ENCODE data around the gene TM9SF3.
"Not testable (repeated sequence)": the region's sequence is repeated elsewhere in the genome, so short reads cannot be mapped to it uniquely, and the experiment has no call there.

Gene TM9SF3

DNA sequence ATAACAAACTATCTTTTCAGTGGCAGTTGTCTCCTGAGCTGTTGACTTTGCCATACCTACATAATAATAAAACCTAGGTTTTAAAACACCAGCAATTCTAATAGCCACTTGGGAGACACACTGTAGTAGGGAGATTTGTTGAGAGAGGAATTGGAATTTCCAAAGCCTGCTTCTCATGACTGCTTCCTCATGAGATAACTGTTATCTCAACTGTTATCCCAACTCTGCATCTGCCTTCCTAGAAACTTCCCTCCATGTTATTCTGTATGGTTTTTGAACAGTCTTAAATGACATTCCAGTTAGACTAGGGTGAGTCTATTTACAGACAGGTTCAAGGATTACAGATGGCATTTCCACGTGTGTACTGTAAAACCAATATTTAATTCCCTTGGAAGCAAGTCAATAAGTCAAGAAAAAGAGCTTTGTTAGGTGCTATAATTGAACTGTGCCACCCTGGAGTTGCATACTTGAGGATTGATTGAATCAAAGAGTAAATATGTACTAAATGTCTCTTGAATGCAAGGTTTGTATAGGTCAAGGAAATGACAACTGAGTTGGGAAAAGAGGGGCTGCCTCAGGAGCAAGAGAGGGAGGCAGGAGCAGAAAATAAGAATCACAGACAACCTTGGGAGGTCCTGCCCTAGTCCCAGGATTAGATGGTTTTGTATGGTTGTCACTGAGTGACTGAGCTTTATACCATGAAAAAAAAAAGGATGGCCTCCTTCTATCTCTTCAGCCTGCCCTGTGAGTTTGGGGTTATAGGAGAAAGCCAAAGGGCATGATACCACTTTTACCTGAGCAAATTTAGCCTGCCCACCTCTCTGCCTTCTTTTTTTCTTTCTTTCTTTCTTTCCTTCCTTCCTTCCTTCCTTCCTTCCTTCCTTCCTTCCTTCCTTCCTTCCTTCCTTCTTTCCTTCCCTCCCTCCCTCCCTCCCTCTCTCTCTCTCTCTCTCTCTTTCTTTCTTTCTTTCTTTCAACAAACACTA lies 9.9 kb upstream of the TM9SF3 start:
- FAIRE-seq, result no peak

DNA sequence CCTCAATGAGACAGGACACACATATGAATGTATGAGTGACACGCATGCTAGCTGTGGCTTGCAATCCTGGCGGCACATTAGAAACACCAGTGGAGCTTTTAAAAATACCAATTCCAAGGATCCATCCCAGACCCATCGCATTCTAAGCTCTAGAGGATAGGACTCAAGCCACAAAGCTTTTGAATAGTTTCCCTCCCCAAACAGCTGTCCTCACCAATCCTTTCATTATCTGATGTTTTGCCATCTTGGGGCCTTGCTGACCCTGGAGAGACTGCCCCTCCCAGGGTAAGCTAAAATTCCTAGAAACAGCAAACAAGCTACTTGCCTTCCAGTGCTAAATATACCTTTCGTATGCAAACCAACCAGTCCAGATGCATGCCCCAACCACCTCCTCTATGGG lies 8.9 kb upstream of the TM9SF3 start:
- no peak for FAIRE-seq

DNA sequence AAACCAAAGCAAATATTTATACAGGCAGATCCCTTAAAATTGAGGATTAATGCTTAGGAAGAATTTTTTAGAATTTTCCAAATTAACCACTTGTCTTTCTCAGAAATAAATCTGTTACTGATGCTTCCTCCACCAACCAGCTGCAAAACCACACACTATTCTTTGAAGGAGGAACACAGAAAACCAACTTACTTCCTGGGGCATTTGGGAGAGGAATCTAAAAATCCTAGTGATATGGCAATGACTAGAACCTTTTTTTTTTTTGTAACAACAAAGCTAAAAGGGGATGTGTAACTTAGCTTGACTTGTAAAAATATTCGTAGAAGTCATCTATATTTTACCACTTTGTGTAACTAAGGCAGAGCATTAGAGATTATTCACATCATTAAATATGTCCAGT lies 5.1 kb upstream of the TM9SF3 start:
- FAIRE-seq, result no peak

DNA sequence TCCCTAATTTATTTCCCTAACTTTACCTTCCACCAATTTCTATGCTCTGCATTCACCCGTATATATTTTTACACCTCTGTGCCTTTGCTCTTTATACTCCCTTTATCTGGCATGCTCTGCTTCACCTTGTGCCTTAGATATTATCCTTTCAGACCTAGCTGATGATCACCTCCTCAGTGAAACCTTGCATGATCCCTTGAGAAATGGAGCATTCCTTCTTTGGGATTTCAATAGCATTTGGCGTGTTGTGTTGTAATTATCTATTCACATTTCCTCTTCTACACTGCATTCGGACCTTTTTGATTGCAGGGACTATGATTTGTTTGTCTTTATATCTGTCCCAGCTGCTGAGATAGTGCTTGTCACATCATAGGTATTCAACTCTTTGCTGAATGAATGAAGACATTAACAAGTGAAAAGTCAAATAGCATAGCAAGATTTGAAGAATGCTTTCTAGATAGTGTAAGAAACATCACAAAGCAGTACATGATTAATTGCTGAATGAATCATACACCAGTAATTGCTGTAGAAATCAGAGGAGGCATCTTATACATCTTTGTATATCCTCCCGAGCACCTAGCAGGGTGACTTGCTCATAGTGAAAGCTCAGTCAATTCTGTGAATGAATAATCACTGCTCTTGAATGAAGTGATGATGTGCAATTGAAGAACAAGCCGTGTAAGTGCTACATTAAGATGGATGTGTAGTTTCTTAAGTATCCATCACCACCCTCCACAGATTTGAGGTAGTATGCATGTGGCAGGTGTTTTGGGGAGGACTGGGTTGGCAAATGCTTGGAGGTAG lies 2.0 kb upstream of the TM9SF3 start:
- FAIRE-seq, result no peak

DNA sequence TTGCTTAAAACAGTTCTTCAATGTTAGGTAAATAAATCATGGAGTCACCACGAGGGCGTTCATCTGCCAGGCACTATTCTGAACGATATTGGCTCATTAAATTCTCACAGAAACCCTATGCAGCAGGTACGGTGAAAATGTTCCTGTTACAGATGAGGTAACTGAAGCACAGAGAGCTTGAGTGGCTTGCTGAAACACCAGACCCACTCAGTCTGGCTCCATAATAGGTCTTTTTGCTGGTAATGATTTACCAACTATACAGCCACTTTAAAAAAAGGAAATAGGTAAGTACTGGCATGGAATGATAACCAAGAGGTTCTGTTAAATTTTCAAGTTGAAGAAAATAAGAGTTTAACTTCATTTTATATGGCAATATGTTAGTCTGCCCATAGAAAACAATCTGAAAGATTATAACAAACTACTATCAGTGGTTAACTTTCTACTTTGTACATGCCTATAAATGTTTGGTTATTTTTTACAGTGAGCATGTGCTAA lies 1.3 kb upstream of the TM9SF3 start:
- FAIRE-seq, result no peak

DNA sequence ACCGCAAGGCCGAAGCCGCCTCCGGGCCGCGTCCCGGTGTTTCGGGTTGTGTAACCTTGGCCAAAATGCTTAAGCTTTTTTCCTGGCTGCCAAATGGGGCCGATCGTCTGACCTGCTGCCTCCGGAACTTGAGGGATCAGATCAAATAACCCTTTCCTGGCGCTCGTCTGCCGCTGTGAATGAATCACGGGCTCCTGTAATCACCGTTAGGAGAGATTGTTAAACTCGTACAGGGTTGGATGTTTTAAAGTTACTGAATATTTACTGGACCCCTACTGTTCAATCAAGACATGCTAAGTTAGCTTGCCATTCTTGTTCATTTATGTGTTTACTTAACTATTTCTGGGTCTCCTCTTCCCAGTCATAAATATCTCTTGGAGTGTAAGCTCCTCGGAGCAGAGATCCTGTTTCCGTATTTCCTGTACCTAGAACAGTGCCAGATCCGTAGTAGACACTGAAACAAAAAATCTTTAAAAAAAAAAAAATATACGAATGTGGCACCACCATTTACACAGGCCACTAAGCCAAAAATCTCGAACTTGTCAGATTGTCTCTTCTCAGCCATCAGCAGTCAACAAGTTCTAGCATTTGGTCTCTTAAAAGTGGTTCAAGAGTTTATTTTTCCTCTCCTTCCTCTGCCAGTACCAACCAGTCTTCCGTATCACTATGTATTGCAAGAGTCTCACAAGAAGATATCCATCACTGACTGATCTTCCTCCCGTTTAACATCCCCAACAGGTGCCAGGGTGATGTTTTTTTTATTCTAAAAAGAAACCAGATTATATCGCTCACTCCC lies 650 bp upstream of the TM9SF3 start:
- FAIRE-seq, result no peak

DNA sequence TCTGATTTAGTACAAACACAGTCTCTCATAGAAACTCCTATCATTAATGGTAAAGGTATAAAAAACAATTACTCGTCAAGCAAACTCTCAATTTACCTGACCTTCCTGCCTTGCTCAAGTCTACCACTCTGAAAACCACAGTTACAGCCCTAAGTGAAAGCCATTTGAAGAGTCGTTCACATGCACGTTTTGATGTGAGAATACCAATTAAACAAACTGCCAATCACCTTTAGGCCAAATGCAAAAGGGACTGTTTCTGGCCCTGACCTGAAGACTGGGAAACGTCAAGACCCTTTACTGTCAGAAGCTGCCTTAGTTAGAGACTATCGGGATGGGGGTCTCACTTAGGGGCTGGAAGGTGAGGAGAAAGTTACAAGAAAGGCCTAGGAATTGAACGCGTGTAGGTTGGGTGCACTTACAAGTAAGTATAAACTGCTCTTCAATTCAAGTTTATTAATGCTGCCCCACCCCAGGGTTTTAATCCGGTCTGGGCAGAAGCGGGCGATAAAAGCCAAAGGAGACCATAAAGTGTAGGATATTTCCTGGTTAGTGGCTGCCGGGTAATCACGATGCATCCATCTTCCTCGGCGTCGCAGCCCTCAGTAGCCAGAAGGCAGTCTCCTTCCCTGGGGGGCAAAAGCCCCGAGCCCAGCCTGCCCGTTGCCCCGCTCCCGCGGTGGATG lies 935 bp downstream of the TM9SF3 start:
- FAIRE-seq, result no peak

DNA sequence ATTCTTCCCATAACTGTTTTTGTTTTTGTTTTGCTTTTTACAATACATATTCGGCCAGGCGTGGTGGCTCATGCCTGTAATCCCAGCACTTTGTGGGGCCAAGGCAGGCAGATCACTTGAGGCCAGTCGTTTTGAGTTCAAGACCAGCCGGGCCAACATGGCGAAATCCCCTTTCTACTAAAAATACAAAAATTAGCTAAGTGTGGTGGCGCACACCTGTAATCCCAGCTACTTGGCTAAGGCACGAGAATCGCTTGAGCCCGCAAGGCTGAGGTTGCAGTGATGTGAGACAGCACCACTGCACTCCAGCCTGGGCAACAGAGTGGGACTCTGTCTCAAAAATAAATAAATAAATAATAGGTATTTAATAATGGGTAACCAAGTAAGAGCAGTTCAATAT lies 2.3 kb downstream of the TM9SF3 start:
- no peak for FAIRE-seq

DNA sequence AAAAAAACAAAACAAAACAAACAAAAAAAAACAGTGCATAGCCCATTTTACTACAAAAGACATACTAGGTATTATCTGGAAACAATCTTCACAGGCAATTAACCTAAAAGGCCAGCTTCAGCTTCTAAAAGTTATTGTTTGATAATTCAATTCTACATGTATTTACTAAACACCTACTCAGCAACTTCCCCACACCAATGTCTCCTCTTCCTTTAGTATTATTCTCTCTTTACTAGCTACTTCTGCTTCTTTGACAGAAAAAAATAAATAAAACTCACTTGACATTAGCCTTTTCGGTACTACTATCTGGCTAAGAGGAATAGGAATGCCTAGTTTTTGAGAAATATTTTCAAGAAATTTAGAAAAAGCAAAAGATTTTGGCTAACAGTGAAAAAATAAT lies 2.8 kb downstream of the TM9SF3 start:
- FAIRE-seq, result no peak

DNA sequence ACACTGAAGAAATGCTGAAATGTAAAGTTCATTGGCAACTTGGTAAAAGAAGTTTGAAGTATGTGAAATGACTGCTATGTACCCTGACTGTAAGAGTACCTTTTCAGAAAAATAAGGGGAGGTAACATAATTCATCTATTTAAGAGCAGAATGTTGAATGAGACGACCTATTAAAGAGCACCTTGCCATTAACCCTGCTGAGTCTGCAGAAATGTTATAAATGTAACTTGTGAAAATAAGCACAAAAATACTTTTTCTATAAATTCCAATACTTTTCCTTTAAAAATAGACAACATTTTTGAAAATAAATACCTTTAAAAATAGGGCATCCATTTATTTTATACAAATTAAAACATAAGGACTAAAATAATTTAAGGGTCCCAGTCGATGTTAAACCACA lies 7.7 kb downstream of the TM9SF3 start:
- FAIRE-seq, result peak; percentile 54

DNA sequence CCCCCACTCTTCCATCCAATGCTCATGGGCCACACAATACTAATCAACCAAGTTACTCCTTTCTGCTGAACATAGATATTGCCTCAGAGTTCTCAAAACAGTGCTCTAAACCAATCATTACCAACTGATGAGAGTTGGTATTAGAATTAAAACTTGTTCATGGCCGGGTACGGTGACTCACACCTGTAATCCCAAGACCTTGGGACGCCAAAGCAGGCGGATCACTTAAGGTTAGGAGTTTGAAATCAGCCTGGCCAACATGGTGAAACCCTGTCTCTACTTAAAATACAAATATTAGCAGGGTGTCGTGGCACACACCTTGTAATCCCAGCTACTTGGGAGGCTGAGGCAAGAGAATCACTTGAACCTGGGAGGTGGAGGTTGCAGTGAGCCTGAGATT lies 8.2 kb downstream of the TM9SF3 start:
- no peak for FAIRE-seq

DNA sequence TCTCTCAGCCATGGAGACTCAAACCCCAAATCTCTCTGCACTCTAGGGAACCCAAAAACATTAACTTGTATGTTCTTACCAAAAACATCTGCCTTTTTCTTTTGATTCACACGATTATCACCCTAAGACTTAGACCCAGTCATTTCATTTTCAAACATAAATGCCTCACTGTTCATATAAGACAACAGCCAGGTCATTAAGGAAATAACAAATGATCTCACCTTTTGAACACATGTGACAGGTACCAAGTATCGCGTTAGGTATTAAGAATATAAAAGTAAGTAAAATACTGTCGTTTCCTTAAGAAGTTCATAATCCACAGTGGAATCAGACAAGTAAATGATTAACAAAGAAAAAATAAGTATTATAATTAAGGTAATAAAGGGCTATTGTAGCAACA lies 8.8 kb downstream of the TM9SF3 start:
- FAIRE-seq, result no peak

DNA sequence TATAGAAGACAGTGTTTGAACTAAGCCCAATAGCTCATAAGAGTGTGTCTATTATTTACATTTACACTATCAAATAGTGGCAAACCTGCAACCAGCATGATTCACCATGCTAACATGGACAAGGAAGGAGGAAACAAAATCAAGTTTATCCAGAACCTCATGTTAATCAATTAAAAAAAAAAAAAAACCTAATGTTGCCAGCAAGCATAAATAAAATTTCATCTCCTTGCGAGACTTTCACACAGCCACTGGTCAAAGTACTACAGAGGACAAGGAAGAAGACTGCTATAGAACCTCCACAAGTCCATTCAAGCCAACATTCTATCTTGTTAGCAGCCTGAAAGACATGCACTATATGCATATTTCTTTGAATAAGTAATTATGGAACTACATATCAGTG lies 9.7 kb downstream of the TM9SF3 start:
- no peak for FAIRE-seq

DNA sequence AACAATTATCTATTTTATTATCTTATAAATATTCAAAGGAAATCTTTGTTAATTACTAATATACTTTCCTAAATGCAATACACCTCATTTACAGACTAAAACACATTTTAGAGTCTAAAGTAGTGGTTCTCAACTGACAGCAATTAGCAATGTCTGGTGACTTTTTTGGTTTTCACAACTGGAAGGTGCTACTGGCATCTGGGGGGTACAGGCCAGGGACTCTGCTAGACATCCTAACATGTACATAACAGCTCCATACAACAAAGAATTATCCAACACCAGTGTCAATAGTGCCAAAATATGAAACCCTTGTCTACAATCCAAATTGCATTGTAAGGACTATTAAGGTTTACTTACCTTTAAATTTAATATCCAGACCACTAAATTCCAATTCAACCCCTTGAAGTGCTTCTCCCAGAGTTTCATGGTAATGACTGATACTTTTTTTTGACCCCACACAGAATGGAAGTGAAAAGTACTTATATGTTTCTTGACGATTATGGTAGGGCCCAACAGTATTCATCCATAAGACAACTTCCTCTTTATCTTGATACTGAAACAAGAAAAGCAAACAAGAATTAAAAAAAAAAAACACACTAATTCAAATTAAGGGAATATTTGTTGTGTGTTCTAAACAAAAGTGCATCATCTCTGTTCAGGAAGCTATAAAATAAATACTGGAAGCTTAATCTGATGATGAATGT lies 10.4 kb downstream of the TM9SF3 start:
- no peak for FAIRE-seq

DNA sequence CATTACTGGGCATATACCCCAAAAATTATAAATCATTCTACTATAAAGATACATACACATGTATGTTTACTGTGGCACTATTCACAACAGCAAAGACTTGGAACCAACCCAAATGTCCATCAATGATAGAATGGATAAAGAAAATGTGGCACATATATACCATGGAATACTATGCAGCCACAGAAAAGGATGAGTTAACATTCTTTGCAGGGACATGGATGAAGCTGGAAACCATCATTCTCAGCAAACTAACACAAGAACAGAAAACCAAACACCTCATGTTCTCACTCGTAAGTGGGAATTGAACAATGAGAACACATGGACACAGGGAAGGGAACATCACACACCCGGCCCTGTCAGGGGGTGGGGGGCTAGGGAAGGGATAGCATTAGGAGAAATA lies 12.2 kb downstream of the TM9SF3 start:
- FAIRE-seq, result not testable (repeated sequence)

DNA sequence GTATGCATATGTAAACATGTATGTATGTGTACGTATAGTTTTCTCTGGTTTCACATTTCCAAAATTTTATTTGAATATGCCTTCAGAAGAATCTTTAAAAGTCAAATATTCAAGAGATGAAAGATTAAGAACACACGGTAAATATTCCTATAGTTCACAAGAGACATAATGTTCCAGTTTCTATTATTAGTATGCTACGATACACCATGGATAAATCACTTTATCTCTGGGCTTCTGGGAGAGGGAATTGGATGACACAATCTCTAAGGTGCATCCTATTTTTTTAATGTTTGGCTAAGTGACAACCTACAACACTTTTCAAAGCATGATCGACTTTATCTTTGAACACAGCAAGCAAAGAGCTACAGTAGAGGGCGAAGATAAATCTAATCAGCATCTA lies 13.8 kb downstream of the TM9SF3 start:
- no peak for FAIRE-seq

DNA sequence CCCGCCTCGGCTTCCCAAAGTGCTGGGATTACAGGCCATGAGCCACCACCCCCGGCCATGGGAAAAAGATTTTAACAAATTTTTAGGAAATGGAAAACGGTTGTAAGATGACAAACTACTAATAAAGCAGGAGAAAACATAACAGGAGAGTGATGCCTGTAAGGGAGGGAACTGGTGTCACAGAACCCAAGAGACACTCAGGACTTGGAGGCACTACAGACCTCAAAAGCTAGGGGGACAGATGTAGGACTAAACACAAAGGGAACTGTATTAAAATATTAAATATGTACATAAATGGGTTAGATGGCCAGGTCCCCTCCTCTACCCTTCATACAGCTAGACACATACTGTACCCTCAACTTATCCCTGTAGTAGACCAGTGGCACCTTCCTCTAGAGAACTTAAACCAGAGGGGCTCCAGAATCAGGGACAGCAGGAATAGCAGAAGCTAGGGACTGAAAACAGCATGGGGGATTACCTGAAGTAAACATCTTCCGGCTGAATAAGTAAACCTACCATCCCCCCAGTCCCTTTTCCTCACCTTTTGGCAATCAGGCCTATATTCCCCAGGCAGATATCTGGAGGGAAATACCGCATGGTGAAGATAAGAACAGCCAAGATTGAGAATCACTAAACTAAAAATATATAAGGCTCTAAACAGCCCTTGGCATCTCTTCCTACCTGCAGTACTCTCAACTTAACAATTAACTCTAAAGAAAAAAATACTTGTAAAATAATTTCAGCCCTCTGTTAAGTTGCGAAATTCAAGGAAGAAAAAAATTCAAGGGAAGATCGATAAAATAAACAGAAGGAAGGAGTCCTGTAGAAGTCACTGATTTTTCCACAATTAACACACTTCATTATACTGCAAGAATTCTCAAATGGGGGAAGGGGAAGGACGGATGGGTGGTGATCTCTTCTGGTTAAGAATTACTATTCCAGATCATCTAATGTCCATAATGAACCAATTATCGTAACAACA lies 15.5 kb downstream of the TM9SF3 start:
- no peak for FAIRE-seq

DNA sequence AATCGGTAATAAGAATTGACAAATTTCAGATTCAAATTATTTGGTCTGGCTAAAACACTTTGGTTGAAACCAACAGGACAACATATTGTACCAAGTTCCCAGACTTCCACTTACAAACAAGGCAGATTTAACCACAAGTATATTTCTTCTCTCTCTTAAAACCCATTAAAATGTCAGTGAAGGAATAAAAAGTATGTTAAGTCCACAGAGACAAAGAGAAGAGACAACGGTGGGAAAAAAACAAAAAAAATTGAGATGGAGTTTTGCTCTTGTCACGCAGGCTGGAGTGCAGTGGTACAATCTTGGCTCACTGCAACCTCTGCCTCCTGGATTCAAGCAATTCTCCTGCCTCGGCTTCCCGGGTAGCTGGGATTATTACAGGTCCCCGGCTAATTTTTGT lies 16.3 kb downstream of the TM9SF3 start:
- FAIRE-seq, result no peak

DNA sequence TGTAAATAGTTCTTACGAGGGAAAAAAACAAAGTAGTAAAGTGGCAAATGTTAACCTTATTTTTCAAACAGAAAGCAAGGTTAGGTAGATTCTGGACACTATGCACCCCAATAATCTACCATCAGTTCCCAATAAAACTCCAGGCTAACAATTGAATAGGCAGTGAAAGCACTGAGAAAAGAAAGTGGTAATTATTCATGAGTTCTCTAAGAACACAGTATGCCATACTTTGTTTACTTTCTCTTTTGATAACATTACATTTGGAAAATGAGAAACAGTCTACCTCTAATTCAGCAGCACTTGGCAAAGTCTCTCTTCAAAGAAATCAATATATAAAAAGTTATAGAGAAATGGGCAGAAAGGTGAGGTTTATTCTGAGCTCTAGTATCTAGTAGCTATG lies 18.4 kb downstream of the TM9SF3 start:
- no peak for FAIRE-seq

DNA sequence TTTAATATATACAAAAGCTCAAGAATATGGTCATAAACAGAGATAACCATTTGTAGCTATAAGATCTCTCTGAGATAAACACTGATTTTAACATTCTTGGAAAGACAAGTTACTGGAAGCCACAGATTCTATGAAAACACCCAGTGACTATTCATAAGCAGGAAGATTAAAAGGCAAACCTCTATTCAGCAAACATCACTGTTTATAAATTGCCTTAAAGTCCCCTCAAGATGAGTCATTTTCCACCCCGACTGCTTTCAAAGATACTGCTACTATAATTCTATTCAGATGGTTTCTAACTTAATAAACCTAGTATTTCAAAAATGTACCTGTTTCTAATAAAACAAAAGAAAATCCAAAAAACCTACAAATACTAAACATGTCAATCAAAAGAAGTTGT lies 21.0 kb downstream of the TM9SF3 start:
- FAIRE-seq, result peak; percentile 82

All from endometrium (tissue), 2 donors.